Loucy (cell line): ENCODE data around the gene LZTS3.

Experiments
- H2AFZ ChIP-seq: fragments of 200-600 bp; sonication (generic); 2 replicates; pipeline ENCODE4 v1.6.0; 2016; ENCODE audit warnings: antibody characterized with exemption, mild to moderate bottlenecking, low read length, moderate library complexity
- H3F3A ChIP-seq: fragments of 200-600 bp; 2 replicates; pipeline ENCODE4 v1.6.0; 2016; ENCODE audit warnings: antibody characterized with exemption, low read depth, mild to moderate bottlenecking
- H3K27me3 ChIP-seq: fragments of 200-600 bp; sonication (generic); 2 replicates; pipeline ENCODE4 v1.6.1; 2014; ENCODE audit warnings: low read length, mild to moderate bottlenecking; ENCODE audit not compliant: insufficient read depth, poor library complexity, severe bottlenecking
- H3K36me3 ChIP-seq: fragments of 200-600 bp; sonication (generic); 2 replicates; pipeline ENCODE4 v1.6.1; 2016; ENCODE audit warnings: low read length; ENCODE audit not compliant: insufficient read depth
- H3K4me1 ChIP-seq: fragments of 200-600 bp; sonication (generic); 2 replicates; pipeline ENCODE4 v1.5.1; 2014; ENCODE audit warnings: low read length, mild to moderate bottlenecking; ENCODE audit not compliant: insufficient read depth, poor library complexity, severe bottlenecking
- H3K4me2 ChIP-seq: fragments of 200-600 bp; sonication (generic); 2 replicates; pipeline ENCODE4 v1.6.0; 2014; ENCODE audit warnings: antibody characterized with exemption, low read length, low read depth, mild to moderate bottlenecking; ENCODE audit not compliant: poor library complexity, severe bottlenecking
- H3K4me3 ChIP-seq: fragments of 200-600 bp; sonication (generic); 2 replicates; pipeline ENCODE4 v1.5.1; 2014; ENCODE audit warnings: low read length, mild to moderate bottlenecking, mixed read lengths; ENCODE audit not compliant: poor library complexity, severe bottlenecking
- H3K79me2 ChIP-seq: fragments of 200-600 bp; sonication (generic); 2 replicates; pipeline ENCODE4 v1.6.1; 2014; ENCODE audit warnings: low read length; ENCODE audit not compliant: insufficient read depth
- H3K9ac ChIP-seq: fragments of 200-600 bp; sonication (generic); 2 replicates; pipeline ENCODE4 v1.6.0; 2014; ENCODE audit warnings: mild to moderate bottlenecking, low read depth, low read length, moderate library complexity; ENCODE audit not compliant: poor library complexity, severe bottlenecking
- H3K9me2 ChIP-seq: fragments of 200-600 bp; sonication (generic); replicated peaks from 2 replicates; pipeline ENCODE4 v1.6.1; 2016; ENCODE audit warnings: low read depth, low read length, mixed read lengths
- H3K9me3 ChIP-seq: fragments of 200-600 bp; sonication (generic); 2 replicates; pipeline ENCODE4 v1.6.1; 2014; ENCODE audit warnings: mild to moderate bottlenecking, antibody characterized with exemption, low read length, low read depth; ENCODE audit not compliant: insufficient read depth
- H4K20me1 ChIP-seq: fragments of 200-600 bp; sonication (generic); 2 replicates; pipeline ENCODE4 v1.6.0; 2014; ENCODE audit warnings: antibody characterized with exemption, low read length, mild to moderate bottlenecking; ENCODE audit not compliant: insufficient read depth, poor library complexity, severe bottlenecking
- CTCF ChIP-seq: fragments of 200-600 bp; sonication (generic); conservative IDR thresholded peaks from 2 replicates; pipeline ENCODE4 v1.5.1; 2014; ENCODE audit warnings: mild to moderate bottlenecking, antibody characterized with exemption, low read length
- EZH2phosphoT487 ChIP-seq: fragments of 200-600 bp; IDR thresholded peaks from 2 replicates; pipeline ENCODE4 v1.6.1; 2018; ENCODE audit warnings: antibody characterized with exemption, mild to moderate bottlenecking, moderate library complexity, borderline replicate concordance

Gene LZTS3

GRCh38 chr20:3177746-3178485 is 4.6 kb upstream of the LZTS3 start:
- Histone ChIP-seq H4K20me1 (no peaks in the 10 kb centered on the region), H3K4me1 (no peaks in the 10 kb centered on the region), H3F3A (no peaks in the 10 kb centered on the region), H3K9ac (no peak overlapping the region), H3K4me3 (no peak overlapping the region), H3K9me2 (no peaks in the 10 kb centered on the region), H2AFZ (no peak overlapping the region), H3K27me3 (no peaks in the 10 kb centered on the region), H3K9me3 (no peaks in the 10 kb centered on the region), H3K36me3 (no peaks in the 10 kb centered on the region), H3K79me2 (no peaks in the 10 kb centered on the region), H3K4me2 (no peak overlapping the region)
- TF ChIP-seq CTCF (no peak), EZH2phosphoT487 (no peak)

- Histone ChIP-seq H3K4me2 (no peak overlapping the region), H4K20me1 (no peaks in the 10 kb centered on the region), H3K9ac (no peak overlapping the region), H3K9me2 (no peaks in the 10 kb centered on the region), H3F3A (no peaks in the 10 kb centered on the region), H2AFZ (no peak overlapping the region), H3K79me2 (no peaks in the 10 kb centered on the region), H3K27me3 (no peaks in the 10 kb centered on the region), H3K36me3 (no peaks in the 10 kb centered on the region), H3K9me3 (no peaks in the 10 kb centered on the region), H3K4me1 (peaks cover 4% of the 10 kb centered on the region), H3K4me3 (no peak overlapping the region)
- TF ChIP-seq CTCF (no peak), EZH2phosphoT487 (no peak)
Observed at GRCh38 chr20:3175270-3175669, 1.9 kb upstream of the LZTS3 start.

- no peak for TF ChIP-seq EZH2phosphoT487
- no peak for TF ChIP-seq CTCF
- no peaks in the 10 kb centered on the region for H3K9me2 ChIP-seq
- no peaks in the 10 kb centered on the region for H3K79me2 ChIP-seq
- no peak overlapping the region for H3K9ac ChIP-seq
- no peaks in the 10 kb centered on the region for H3K27me3 ChIP-seq
- H3K36me3 ChIP-seq: no peaks in the 10 kb centered on the region
- no peak overlapping the region for H2AFZ ChIP-seq
- peak overlapping the region; percentile 80 for H3K4me2 ChIP-seq
- peaks cover 4% of the 10 kb centered on the region for H3K4me1 ChIP-seq
- no peaks in the 10 kb centered on the region for H4K20me1 ChIP-seq
- H3F3A ChIP-seq: no peaks in the 10 kb centered on the region
- no peaks in the 10 kb centered on the region for H3K9me3 ChIP-seq
- no peak overlapping the region for H3K4me3 ChIP-seq
Observed at GRCh38 chr20:3174442-3175261, 1.3 kb upstream of the LZTS3 start.
